K562 (cell line): ENCODE results near the gene DOCK4. TPM values are rescaled to one million over a fixed set of nuclear protein-coding genes. Genes with fewer than 3 reads are reported as not detected.

ENCODE experiments used
- ATAC-seq: fragments of 200-7000 bp; cut with Tn5 transposase; 3 replicates; pipeline ENCODE4 v1.9.1; 2020; ENCODE audit warnings: moderate library complexity
- BruUV-seq: library from RNA; stranded (reverse); fragments of 400-500 nt; replicated peaks from 2 replicates; lab custom pipeline; 2021; lab: Mats Ljungman, UMichigan
- CTCF ChIA-PET: fragments of 300-600 bp; formaldehyde crosslinking; extraction: SDS; loops from one replicate; lab custom pipeline; 2021; ENCODE audit warnings: low intra/inter-chr PET ratio; lab: Yijun Ruan, JAX
- POLR2A ChIA-PET: fragments of 300-600, 350-650 bp; sonication (Branson Sonifier 250); formaldehyde crosslinking; extraction: SDS; loops from one replicate; lab custom pipeline; 2021; ENCODE audit warnings: antibody characterized with exemption, inconsistent platforms; lab: Yijun Ruan, JAX
- DNase-seq, 4 experiments: peaks; one replicate each; pipeline versions ENCODE4 v3.0.0 to v3.0.0-alpha.2; 2011 to 2018; ENCODE audit warnings: low spot score in 3 of 4, mixed read lengths in 3 of 4; ENCODE audit errors: extremely low read depth in 1 of 4
- FAIRE-seq: peaks from 2 replicates; lab custom pipeline; 2011; peaks lifted over from hg19 to GRCh38; lab: Jason Lieb, UNC
- H2AFZ ChIP-seq: 2 replicates; pipeline ENCODE4 v1.6.0; 2011; ENCODE audit warnings: low read depth, low read length, control low read depth, inconsistent platforms
- H3K27ac ChIP-seq: fragments of 200-600 bp; 3 replicates; pipeline ENCODE4 v1.8.0; 2011; ENCODE audit warnings: low read depth, mild to moderate bottlenecking, control low read depth, inconsistent platforms, low read length, moderate library complexity, mixed read lengths; ENCODE audit errors: extremely low read depth
- H3K27me3 ChIP-seq, 2 experiments: fragments of 300-600 bp in 1 of 2; 2 replicates in 1 of 2; 3 replicates in 1 of 2; pipeline versions ENCODE4 v1.6.0 to v1.8.0; 2011; ENCODE audit warnings: inconsistent platforms in 2 of 2, low read length in 2 of 2, mild to moderate bottlenecking in 1 of 2, mixed read lengths in 1 of 2, moderate library complexity in 1 of 2; ENCODE audit not compliant: control insufficient read depth in 2 of 2, insufficient read depth in 2 of 2
- H3K36me3 ChIP-seq: fragments of 300-600 bp; 3 replicates; pipeline ENCODE4 v1.8.0; 2011; ENCODE audit warnings: mild to moderate bottlenecking, low read length, inconsistent platforms; ENCODE audit not compliant: control insufficient read depth, insufficient read depth
- H3K4me1 ChIP-seq, 2 experiments: fragments of 200-600 bp in 1 of 2; replicated peaks in 1 of 2; 2 replicates in 1 of 2; 3 replicates in 1 of 2; pipeline versions ENCODE4 v1.5.1 to v1.8.0; 2011; ENCODE audit warnings: inconsistent platforms in 2 of 2, low read length in 2 of 2, mild to moderate bottlenecking in 1 of 2, mixed read lengths in 1 of 2, moderate library complexity in 1 of 2; ENCODE audit not compliant: control insufficient read depth in 2 of 2, insufficient read depth in 2 of 2
- H3K4me2 ChIP-seq: 2 replicates; pipeline ENCODE4 v1.6.1; 2011; ENCODE audit warnings: low read length, control low read depth, inconsistent platforms, mixed read lengths; ENCODE audit not compliant: insufficient read depth
- H3K4me3 ChIP-seq: fragments of 200-600 bp; sonication (generic), shearing (Covaris generic); 2 replicates; pipeline ENCODE4 v1.5.1; 2016; ENCODE audit warnings: control low read depth, inconsistent platforms
- H3K79me2 ChIP-seq: fragments of 200-600 bp; 3 replicates; pipeline ENCODE4 v1.8.0; 2011; ENCODE audit warnings: low read length, inconsistent platforms; ENCODE audit not compliant: control insufficient read depth, insufficient read depth
- H3K9ac ChIP-seq, 2 experiments: 2 replicates each; pipeline versions ENCODE4 v1.6.0 to v1.6.1; 2011; ENCODE audit warnings: low read depth in 2 of 2, low read length in 2 of 2, control low read depth in 1 of 2, inconsistent platforms in 1 of 2, mild to moderate bottlenecking in 1 of 2, mixed read lengths in 1 of 2; ENCODE audit not compliant: insufficient read depth in 1 of 2
- H3K9me1 ChIP-seq: one replicate; pipeline ENCODE4 v1.6.0; 2011; ENCODE audit warnings: inconsistent platforms, mild to moderate bottlenecking, low read length, moderate library complexity; ENCODE audit not compliant: control insufficient read depth, insufficient read depth
- H3K9me3 ChIP-seq: replicated peaks from 2 replicates; pipeline ENCODE4 v1.5.1; 2011; ENCODE audit warnings: low read depth, low read length, inconsistent platforms; ENCODE audit not compliant: control insufficient read depth, insufficient read depth
- H4K20me1 ChIP-seq: replicated peaks from 2 replicates; pipeline ENCODE4 v1.6.1; 2011; ENCODE audit warnings: low read length, inconsistent platforms, mixed read lengths; ENCODE audit not compliant: control insufficient read depth, insufficient read depth
- BDP1 ChIP-seq: IDR thresholded peaks from 3 replicates; pipeline ENCODE4 v1.6.1; 2011; ENCODE audit not compliant: insufficient read length, insufficient read depth
- BRD9 ChIP-seq: fragments of 450-650 bp; IDR thresholded peaks from 2 replicates; pipeline ENCODE4 v1.6.1; 2018; ENCODE audit warnings: low read depth; ENCODE audit not compliant: partially characterized antibody
- CBFB ChIP-seq: sonication (generic); formaldehyde crosslinking; IDR thresholded peaks from 2 replicates; pipeline ENCODE4 v1.4.0; 2020; ENCODE audit warnings: mild to moderate bottlenecking, missing genetic modification reagents
- CREBBP ChIP-seq: IDR thresholded peaks from one replicate; pipeline ENCODE4 v1.6.1; 2012; ENCODE audit warnings: low read depth, mild to moderate bottlenecking, control low read depth, inconsistent platforms, low read length
- HINFP ChIP-seq: fragments of 450-650 bp; conservative IDR thresholded peaks from 2 replicates; pipeline ENCODE4 v1.6.1; 2016; ENCODE audit warnings: missing genetic modification characterization, low read depth, mild to moderate bottlenecking, control low read depth, missing compliant biosample characterization
- HNRNPLL ChIP-seq: fragments of 200-400 bp; formaldehyde crosslinking; IDR thresholded peaks from 2 replicates; pipeline ENCODE4 v1.6.1; 2017; ENCODE audit warnings: low read length, low read depth, mild to moderate bottlenecking; ENCODE audit not compliant: poor library complexity, severe bottlenecking
- ILF3 ChIP-seq: fragments of 450-650 bp; IDR thresholded peaks from 2 replicates; pipeline ENCODE4 v1.6.1; 2018; ENCODE audit warnings: antibody characterized with exemption, mild to moderate bottlenecking, moderate library complexity, borderline replicate concordance
- KHSRP ChIP-seq: fragments of 450-650 bp; IDR thresholded peaks from 2 replicates; pipeline ENCODE4 v1.6.1; 2017
- NFE2 ChIP-seq: IDR thresholded peaks from 2 replicates; pipeline ENCODE4 v1.6.1; 2014; ENCODE audit warnings: antibody characterized with exemption, low read depth
- NR4A1 ChIP-seq, 2 experiments: fragments of 250-450 bp in 1 of 2; fragments of 450-650 bp in 1 of 2; sonication (Bioruptor Pico) in 1 of 2; IDR thresholded peaks; 2 replicates each; pipeline versions ENCODE4 v1.4.0 to v1.6.1; 2016 to 2020; ENCODE audit warnings: mild to moderate bottlenecking in 2 of 2, missing compliant biosample characterization in 1 of 2, missing genetic modification characterization in 1 of 2, moderate library complexity in 1 of 2
- PHF8 ChIP-seq: fragments of 200-600 bp; sonication (generic); IDR thresholded peaks from 2 replicates; pipeline ENCODE4 v1.6.1; 2012; ENCODE audit warnings: mixed run types, mild to moderate bottlenecking, inconsistent platforms, low read length, moderate library complexity, borderline replicate concordance
- PRMT5 ChIP-seq: sonication (generic); formaldehyde crosslinking; IDR thresholded peaks from 2 replicates; pipeline ENCODE4 v1.5.0; 2020; ENCODE audit warnings: missing genetic modification reagents
- RFX7 ChIP-seq: fragments of 250-450 bp; sonication (Bioruptor Pico); IDR thresholded peaks from 2 replicates; pipeline ENCODE4 v1.5.1; 2021; ENCODE audit warnings: mild to moderate bottlenecking
- SMAD2 ChIP-seq: fragments of 150-350 bp; IDR thresholded peaks from 2 replicates; pipeline ENCODE4 v1.6.1; 2014; ENCODE audit warnings: low read depth, mild to moderate bottlenecking, low read length
- SOX6 ChIP-seq: fragments of 450-650 bp; IDR thresholded peaks from 2 replicates; pipeline ENCODE4 v1.6.1; 2014; ENCODE audit warnings: mild to moderate bottlenecking
- TCF3 ChIP-seq: sonication (generic); formaldehyde crosslinking; IDR thresholded peaks from 2 replicates; pipeline ENCODE4 v1.4.0; 2020; ENCODE audit warnings: mild to moderate bottlenecking, missing genetic modification reagents
- ZNF395 ChIP-seq: fragments of 200-800 bp; sonication (Bioruptor generic); IDR thresholded peaks from 2 replicates; pipeline ENCODE4 v1.6.1; 2017; ENCODE audit warnings: missing genetic modification characterization, missing compliant biosample characterization
- ZNF449 ChIP-seq: fragments of 250-450 bp; sonication (Bioruptor Pico); IDR thresholded peaks from 2 replicates; pipeline ENCODE4 v1.8.0; 2022; ENCODE audit warnings: moderate library complexity, mild to moderate bottlenecking, inconsistent platforms
- ZNF75A ChIP-seq: fragments of 450-650 bp; formaldehyde crosslinking; IDR thresholded peaks from 2 replicates; pipeline ENCODE4 v1.4.0; 2020; ENCODE audit warnings: mild to moderate bottlenecking
- WGBS: fragments of 100-300 bp; shearing (Covaris generic); methylation state at CpG from one replicate; pipeline ENCODE4 v1.1.6; 2016; ENCODE audit warnings: low coverage, mixed read lengths; ENCODE audit not compliant: insufficient coverage; ENCODE audit errors: missing lambda C conversion rate; 5-methylcytosine and 5-hydroxymethylcytosine counted together
- in situ Hi-C: fragments of 300-500 bp; cut with MboI; formaldehyde crosslinking; loops from 4 replicates; pipeline ENCODE4 v1.15.0; 2018; ENCODE audit warnings: inconsistent platforms, mixed read lengths
- intact Hi-C: fragments of 100-400 bp; cut with micrococcal nuclease; formaldehyde crosslinking; loops from 2 replicates; pipeline ENCODE4 v1.14.2; 2022
- polyA plus RNA-seq, 8 experiments: library from polyadenylated mRNA; depleted of rRNA in 4 of 8; stranded (reverse) in 5 of 8; unstranded in 3 of 8; fragments of >200 nt; fragmentation: Nextera tagmentation in 2 of 8; fragmentation: Illumina TruSeq in 1 of 8; extraction: Ambion mirVana in 2 of 8; extraction: Trizol in 1 of 8; gene quantifications; 2 replicates each; pipeline versions ENCODE4 v1.2.1 to v1.2.3, GENCODE V29; 2011 to 2014; ENCODE audit warnings: inconsistent platforms in 1 of 8, missing spikeins in 1 of 8
- total RNA-seq, 7 experiments: library from RNA; depleted of rRNA in 6 of 7; stranded (reverse); fragments of >200 nt in 6 of 7; fragmentation: Illumina TruSeq in 2 of 7; extraction: Trizol in 2 of 7; gene quantifications; 2 replicates each; pipeline versions ENCODE4 v1.2.1 to v1.2.3, GENCODE V29; 2011 to 2021; ENCODE audit warnings: low replicate concordance in 1 of 7

Gene DOCK4
- total and polyA plus RNA-seq, 9 of the 15 experiments (the other 6 are each of a cell fraction or from before 2014, with no cell fraction given) = 0.42 to 5.7 (median 2.3) TPM

- TF ChIP-seq ILF3 = no peak
- no peak for TF ChIP-seq ZNF449 (CRISPR knock-in tag)
- TF ChIP-seq ZNF75A (CRISPR knock-in tag) = no peak
- TF ChIP-seq HNRNPLL = no peak
Observed at GRCh38 chr7:111756687-111757178, 449.5 kb downstream of the DOCK4 start (continued).

- H3K27me3 ChIP-seq = peaks cover 6 to 13% of the 10 kb centered on the region in 2 experiments; a peak in 2 of 5 replicates
- no peaks in the 10 kb centered on the region for H3K9me3 ChIP-seq
- H3K27ac ChIP-seq = no peak overlapping the region
- POLR2A ChIA-PET = interaction anchor here (0.8 kb wide), 1 partner anchor 696 kb away, joined by 4 read pairs; no protein-coding TSS in a partner anchor
- no peak for DNase-seq
- intact Hi-C loops = no loop called here
- no peak overlapping the region for H3K4me3 ChIP-seq
- no peaks in the 10 kb centered on the region for H3K9me1 ChIP-seq
- ATAC-seq = no peak
- H3K9ac ChIP-seq = no peak overlapping the region
- H3K79me2 ChIP-seq = no peaks in the 10 kb centered on the region
- CTCF ChIA-PET = no interaction called here
- no peak overlapping the region for H2AFZ ChIP-seq
- H3K4me2 ChIP-seq = no peak overlapping the region
- H3K4me1 ChIP-seq = no peaks in the 10 kb centered on the region
- in situ Hi-C loops = loop anchor here (10.0 to 25.0 kb wide), 2 partner anchors 639 to 1132 kb away; no protein-coding TSS in a partner anchor
- no peak for FAIRE-seq
- no peaks in the 10 kb centered on the region; the same call in 2 of the 3 replicates for H3K36me3 ChIP-seq
- H4K20me1 ChIP-seq = no peaks in the 10 kb centered on the region
- no TSS peak for BruUV-seq
- 26% methylated on average over 6 of the region's 6 CpGs for WGBS
- TF ChIP-seq PRMT5 (CRISPR knock-in tag) = no peak
- no peak for TF ChIP-seq NR4A1 (CRISPR knock-in tag; IDR thresholded peaks at IDR 0.05)
- no peak for TF ChIP-seq NR4A1 (tag; IDR thresholded peaks at IDR 0.05)
- no peak for TF ChIP-seq HINFP (tag)
- TF ChIP-seq KHSRP = no peak
- TF ChIP-seq BRD9 = no peak
- TF ChIP-seq ZNF395 = no peak
- no peak for TF ChIP-seq TCF3 (CRISPR knock-in tag)
- no peak for TF ChIP-seq CREBBP
- TF ChIP-seq BDP1 = no peak
- TF ChIP-seq PHF8 = no peak
- no peak for TF ChIP-seq SMAD2
- no peak for TF ChIP-seq CBFB (CRISPR knock-in tag)
- no peak for TF ChIP-seq SOX6
- no peak for TF ChIP-seq NFE2
- TF ChIP-seq RFX7 = no peak
Observed at GRCh38 chr7:111755383-111755782, 450.8 kb downstream of the DOCK4 start.
